Measurements from ENCODE around the gene PRMT1.

- TF ChIP-seq CTCF (IDR thresholded peaks at IDR 0.05): no peak
- TF ChIP-seq POLR2A (IDR thresholded peaks at IDR 0.05): no peak
Measured at GRCh38 chr19:49657493-49658138, 19.5 kb upstream of the PRMT1 start.
